Activated naive CD4-positive, alpha-beta T cell treated with anti-CD3 and anti-CD28 coated beads, Interleukin-2, amount 10 ng/mL, durations not matched to agents 7 days and 5 days (primary cell): Measurements from ENCODE around the gene SMARCC2.
"Not testable (repeated sequence)": the region's sequence is repeated elsewhere in the genome, so short reads cannot be mapped to it uniquely, and the experiment has no call there.

Experiments used
- CTCF ChIA-PET: fragments of 350-600 bp; sonication (Branson Sonifier 250); formaldehyde crosslinking; loops from one replicate; lab custom pipeline; 2021; ENCODE audit warnings: antibody characterized with exemption; lab: Charles Lee
- DNase-seq: peaks from one replicate; pipeline ENCODE4 v3.0.0-alpha.2; 2020
- H3K27ac Mint-ChIP-seq: one replicate; pipeline ENCODE4 v1.8.0; 2021; ENCODE audit warnings: mild to moderate bottlenecking, moderate library complexity, mixed read lengths
- H3K27me3 Mint-ChIP-seq: one replicate; pipeline ENCODE4 v1.8.0; 2021; ENCODE audit warnings: mild to moderate bottlenecking, mixed read lengths
- H3K36me3 Mint-ChIP-seq: one replicate; pipeline ENCODE4 v1.8.0; 2021; ENCODE audit warnings: mixed read lengths
- H3K4me1 Mint-ChIP-seq: one replicate; pipeline ENCODE4 v1.8.0; 2021; ENCODE audit warnings: mixed read lengths
- H3K4me3 Mint-ChIP-seq: one replicate; pipeline ENCODE4 v1.8.0; 2021; ENCODE audit warnings: mild to moderate bottlenecking, moderate library complexity, mixed read lengths
- H3K9me3 Mint-ChIP-seq: one replicate; pipeline ENCODE4 v1.8.0; 2021; ENCODE audit warnings: mixed read lengths

Gene SMARCC2

DNA sequence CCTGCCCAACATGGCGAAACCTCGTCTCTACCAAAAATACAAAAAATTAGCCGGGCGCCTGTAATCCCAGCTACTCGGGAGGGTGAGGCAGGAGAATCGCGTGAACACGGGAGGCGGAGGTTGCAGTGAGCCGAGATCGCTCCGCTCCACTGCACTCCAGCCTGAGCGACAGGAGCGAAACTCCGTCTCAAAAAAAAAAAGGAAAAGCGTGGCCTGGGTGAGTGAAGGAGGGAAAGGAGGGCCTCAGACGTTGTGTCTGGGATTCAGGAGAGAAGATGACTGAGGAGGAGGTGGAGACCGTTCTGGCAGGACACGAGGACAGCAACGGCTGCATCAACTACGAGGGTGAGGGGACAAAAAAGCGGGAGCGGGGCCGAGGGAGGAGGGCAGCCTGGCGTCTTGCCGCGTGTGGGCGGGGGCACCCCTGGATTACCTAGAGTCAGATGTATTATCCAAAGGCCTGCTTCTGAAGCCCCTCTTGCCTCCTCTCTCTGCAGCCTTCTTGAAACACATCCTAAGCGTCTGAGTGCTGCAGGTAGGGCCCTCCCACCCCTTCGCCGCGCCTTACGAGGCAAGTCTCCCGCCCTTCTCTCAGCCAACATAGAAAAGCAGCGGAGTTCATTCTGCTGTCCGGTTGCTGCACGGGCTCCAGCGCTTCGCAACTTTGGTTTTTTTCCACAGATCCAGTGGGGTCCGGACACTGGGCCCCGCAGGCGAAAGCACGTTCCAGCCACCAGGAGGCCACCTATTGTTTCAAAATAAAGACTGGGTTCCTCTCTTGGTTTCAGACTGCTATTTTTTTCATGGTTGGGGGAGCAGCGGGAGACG is 31.9 kb downstream of the SMARCC2 start:
- no peaks in the 10 kb centered on the region for H3K9me3 Mint-ChIP-seq
- no peaks in the 10 kb centered on the region for H3K27me3 Mint-ChIP-seq
- peaks cover 58% of the 10 kb centered on the region for H3K4me1 Mint-ChIP-seq
- peak; percentile 76 for DNase-seq
- H3K36me3 Mint-ChIP-seq: peaks cover 52% of the 10 kb centered on the region
- peak overlapping the region; percentile 95 for H3K4me3 Mint-ChIP-seq
- H3K27ac Mint-ChIP-seq: peak overlapping the region; percentile 94
- CTCF ChIA-PET: interaction anchor here (3.5 kb wide), 1 partner anchor 31 kb away, joined by 14 read pairs; the partner anchor contains the start of gene SMARCC2

DNA sequence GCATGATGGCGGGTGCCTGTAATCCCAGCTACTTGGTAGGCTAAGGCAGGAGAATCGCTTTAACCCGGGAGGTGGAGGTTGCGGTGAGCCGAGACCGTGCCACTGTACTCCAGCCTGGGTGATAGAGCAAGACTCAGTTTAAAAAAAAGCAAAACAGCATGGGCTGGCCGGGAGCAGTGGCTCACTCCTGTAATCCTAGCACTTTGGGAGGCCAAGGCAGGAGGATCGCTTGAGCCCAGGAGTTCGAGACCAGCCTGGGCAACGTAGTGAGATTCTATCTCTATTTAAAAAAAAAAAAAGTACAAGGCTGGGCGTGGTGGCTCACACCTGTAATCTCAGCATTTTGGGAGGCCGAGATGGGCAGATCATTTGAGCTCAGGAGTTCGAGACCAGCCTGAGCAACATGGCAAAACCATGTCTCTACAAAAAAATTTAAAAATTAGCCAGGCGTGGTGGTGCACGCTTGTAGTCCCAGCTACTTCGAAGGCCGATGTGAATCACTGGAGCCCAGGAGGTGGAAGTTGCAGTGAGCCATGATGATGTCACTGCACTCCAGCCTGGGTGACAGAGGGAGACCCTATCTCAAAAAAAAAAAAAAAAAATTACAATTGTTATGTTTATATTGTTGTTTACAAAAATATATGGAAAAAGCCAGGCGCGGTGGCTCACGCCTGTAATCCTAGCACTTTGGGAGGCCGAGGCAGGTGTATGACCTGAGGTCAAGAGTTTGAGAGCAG is 32.7 kb downstream of the SMARCC2 start:
- Mint-ChIP-seq H3K27ac (peak overlapping the region; percentile 94), H3K4me3 (peak overlapping the region; percentile 95), H3K4me1 (peaks cover 60% of the 10 kb centered on the region), H3K36me3 (peaks cover 46% of the 10 kb centered on the region)
- not testable (repeated sequence) for H3K27me3 Mint-ChIP-seq, DNase-seq, H3K9me3 Mint-ChIP-seq
- CTCF ChIA-PET: interaction anchor here (0.6 kb wide), 1 partner anchor 190 kb away, joined by 4 read pairs; no protein-coding TSS in a partner anchor

DNA sequence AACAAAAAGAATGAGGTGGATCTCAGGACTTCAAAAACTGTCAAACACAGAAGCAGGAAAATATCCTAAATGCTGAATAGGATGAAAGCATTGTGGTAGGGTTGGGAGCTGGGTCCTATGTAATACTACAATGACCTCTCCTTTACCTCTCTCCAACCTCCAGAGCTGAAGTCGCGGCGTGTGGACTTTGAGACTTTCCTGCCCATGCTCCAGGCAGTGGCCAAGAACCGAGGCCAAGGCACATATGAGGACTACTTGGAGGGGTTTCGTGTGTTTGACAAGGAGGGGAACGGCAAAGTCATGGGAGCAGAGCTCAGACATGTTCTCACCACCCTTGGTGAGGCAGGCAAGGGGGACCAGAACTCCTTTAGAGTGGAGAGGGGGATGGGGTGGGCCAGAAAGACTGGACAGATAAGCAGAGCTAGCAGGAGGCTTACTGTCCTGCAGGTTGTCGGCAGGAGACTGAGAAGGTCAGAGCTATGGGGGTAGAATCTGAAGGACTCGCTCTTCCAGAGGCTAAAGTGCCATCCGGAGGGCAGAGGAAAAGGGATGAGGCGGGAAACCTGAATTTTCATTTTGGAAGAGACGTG is 33.9 kb downstream of the SMARCC2 start:
- no peaks in the 10 kb centered on the region for H3K9me3 Mint-ChIP-seq
- peak overlapping the region; percentile 46 for H3K27ac Mint-ChIP-seq
- H3K4me3 Mint-ChIP-seq: peak overlapping the region; percentile 41
- peaks cover 61% of the 10 kb centered on the region for H3K4me1 Mint-ChIP-seq
- H3K27me3 Mint-ChIP-seq: no peaks in the 10 kb centered on the region
- CTCF ChIA-PET: interaction anchor here (1.7 to 1.9 kb wide), 2 partner anchors 29 to 36 kb away, joined by 6 to 8 read pairs; no protein-coding TSS in a partner anchor
- peaks cover 35% of the 10 kb centered on the region for H3K36me3 Mint-ChIP-seq
- DNase-seq: no peak

DNA sequence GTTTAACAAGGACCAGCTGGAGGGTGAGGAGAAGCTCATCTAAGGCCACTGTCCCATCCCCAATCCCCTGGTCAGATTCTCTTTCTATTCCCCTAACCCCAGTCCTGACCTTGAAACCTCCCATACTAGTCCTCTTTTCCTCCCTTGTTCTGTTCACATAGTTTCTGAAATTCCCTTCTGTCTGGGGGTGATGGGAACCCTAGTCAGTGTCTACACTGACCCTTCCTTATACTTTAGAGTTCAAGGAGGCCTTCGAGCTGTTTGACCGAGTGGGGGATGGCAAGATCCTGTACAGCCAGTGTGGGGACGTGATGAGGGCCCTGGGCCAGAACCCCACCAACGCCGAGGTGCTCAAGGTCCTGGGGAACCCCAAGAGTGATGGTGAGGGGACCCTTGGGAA is 34.5 kb downstream of the SMARCC2 start:
- Mint-ChIP-seq H3K36me3 (peaks cover 30% of the 10 kb centered on the region), H3K9me3 (no peaks in the 10 kb centered on the region), H3K4me3 (peak overlapping the region; percentile 40), H3K4me1 (peaks cover 59% of the 10 kb centered on the region), H3K27ac (no peak overlapping the region), H3K27me3 (no peaks in the 10 kb centered on the region)
- CTCF ChIA-PET: interaction anchor here (1.7 to 1.9 kb wide), 2 partner anchors 29 to 35 kb away, joined by 6 to 8 read pairs; no protein-coding TSS in a partner anchor
- no peak for DNase-seq

DNA sequence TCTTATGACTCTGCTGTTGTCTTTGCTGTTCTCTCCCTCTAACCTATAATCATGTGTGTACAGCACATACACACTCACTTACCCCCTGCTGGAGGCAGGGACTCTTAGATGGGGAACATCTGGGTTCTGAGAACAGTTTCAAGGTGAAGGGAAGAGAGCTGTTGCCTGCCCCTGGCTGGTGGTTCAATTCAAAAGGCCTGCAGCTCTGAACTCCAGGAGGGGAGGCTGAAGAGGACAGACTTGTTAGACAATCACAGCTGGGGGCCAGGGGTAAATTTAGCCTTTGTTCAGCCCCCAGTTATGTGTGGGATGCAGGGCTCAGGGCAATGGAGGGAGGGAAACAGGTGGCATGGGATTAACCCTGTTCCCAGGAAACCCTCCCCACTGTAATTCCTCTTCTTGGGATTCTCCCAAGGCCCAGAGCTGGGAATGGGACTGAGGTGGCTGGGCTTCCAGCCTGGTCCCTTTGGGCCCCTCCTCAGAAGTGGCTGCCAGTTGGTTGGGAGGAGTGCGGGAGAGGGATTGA is 35.0 kb downstream of the SMARCC2 start:
- no peak for DNase-seq
- Mint-ChIP-seq H3K36me3 (peaks cover 25% of the 10 kb centered on the region), H3K27me3 (no peaks in the 10 kb centered on the region), H3K4me3 (no peak overlapping the region), H3K9me3 (no peaks in the 10 kb centered on the region), H3K27ac (peak overlapping the region; percentile 24), H3K4me1 (peaks cover 58% of the 10 kb centered on the region)
- CTCF ChIA-PET: interaction anchor here (1.7 to 1.9 kb wide), 2 partner anchors 28 to 35 kb away, joined by 6 to 8 read pairs; no protein-coding TSS in a partner anchor

DNA sequence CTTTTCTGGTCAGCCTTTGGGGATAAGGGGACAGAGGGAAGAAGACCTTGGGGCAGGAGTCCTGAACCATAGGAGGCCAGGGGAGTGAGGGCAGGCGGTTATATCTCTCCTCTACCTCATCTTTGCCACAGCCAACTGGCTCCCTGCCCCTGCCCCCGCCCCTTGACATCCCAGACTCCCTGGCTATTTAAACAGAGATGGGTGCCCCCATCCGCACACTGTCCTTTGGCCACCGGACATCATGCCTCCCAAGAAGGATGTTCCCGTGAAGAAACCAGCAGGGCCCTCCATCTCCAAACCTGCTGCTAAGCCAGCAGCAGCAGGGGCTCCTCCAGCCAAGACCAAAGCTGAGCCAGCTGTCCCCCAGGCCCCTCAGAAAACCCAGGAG is 35.6 kb downstream of the SMARCC2 start:
- H3K27me3 Mint-ChIP-seq: no peaks in the 10 kb centered on the region
- CTCF ChIA-PET: interaction anchor here (1.9 kb wide), 1 partner anchor 34 kb away, joined by 8 read pairs; no protein-coding TSS in a partner anchor
- no peaks in the 10 kb centered on the region for H3K9me3 Mint-ChIP-seq
- no peak for DNase-seq
- H3K27ac Mint-ChIP-seq: no peak overlapping the region
- H3K36me3 Mint-ChIP-seq: peaks cover 18% of the 10 kb centered on the region
- peak overlapping the region; percentile 83 for H3K4me3 Mint-ChIP-seq
- H3K4me1 Mint-ChIP-seq: peaks cover 58% of the 10 kb centered on the region

DNA sequence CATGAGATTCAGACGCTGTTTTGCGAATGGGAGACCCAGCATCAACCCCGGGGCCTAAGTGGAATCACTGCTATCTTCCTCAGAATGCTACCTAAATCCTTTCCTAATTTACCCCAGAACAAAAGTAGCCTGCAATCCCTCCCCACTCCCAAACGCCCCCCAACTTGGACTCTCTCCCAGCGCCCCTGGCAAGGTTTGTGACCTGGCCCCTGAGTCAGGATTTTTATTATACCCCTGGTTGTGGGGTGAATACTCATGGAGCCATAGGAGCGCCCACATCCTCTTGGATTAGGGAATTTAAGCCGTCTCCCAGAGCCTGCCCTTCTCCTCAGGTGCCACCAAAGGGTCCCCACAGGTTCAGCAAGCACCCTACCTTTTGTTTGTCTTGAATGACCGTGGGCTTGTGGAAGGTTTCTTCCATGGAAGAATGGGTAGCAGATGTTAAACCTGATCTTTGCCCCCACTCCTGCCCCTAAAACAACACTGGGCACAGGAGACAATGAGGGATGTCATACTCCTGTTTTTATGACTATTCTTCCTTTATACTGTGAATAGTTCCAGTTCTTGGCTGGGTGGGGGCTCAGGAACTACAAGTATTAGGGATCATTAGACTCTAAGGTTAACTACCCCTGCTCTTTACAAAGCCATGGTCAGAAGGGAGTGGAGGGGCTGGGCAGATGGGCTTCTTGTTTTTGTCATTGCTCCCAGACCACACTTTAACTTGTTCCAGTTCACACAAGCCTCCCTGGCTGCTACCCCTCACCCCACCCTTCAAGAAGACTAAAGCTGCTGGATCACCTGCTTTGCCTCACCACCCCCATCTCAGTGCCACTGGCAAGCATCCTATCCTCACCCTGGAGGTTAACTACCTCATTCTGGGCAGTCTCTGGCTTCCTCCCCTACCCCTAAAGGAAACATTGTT is 36.3 kb downstream of the SMARCC2 start:
- no peak for DNase-seq
- H3K4me3 Mint-ChIP-seq: peak overlapping the region; percentile 83
- H3K27ac Mint-ChIP-seq: peak overlapping the region; percentile 99
- CTCF ChIA-PET: interaction anchor here (1.9 kb wide), 1 partner anchor 33 kb away, joined by 8 read pairs; no protein-coding TSS in a partner anchor
- peaks cover 58% of the 10 kb centered on the region for H3K4me1 Mint-ChIP-seq
- H3K9me3 Mint-ChIP-seq: no peaks in the 10 kb centered on the region
- H3K36me3 Mint-ChIP-seq: peaks cover 14% of the 10 kb centered on the region
- H3K27me3 Mint-ChIP-seq: no peaks in the 10 kb centered on the region

DNA sequence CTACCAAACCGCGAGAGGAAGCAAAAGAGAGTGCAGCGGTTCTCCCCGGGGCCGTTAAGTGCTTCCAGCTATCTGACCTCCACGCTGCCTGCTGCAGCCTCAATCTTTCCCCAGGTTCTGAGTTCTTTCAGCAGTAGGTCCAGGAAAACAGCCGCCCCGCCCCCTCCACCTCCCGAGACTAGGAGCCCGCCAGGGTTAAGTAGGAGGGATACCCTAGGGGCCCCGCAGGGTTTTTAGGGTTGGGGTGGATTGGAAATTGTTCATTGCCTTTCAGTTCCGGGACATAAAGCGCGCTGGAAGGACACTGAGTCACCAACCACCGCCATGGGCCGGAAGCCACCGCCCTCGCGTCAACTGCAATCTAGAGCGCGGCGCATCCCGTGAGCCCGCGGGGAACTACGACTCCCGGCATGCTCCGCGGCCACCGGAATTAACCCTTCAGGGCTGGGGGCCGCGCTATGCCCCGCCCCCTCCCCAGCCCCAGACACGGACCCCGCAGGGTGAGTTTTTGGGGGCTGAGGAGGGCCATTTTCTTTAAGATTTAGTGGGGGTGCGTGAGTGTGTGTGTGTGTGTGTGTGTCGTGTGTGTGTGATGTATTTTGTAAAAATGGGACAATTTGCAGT is 37.0 kb downstream of the SMARCC2 start, which contains the start of gene MYL6B:
Gene MYL6B, plus strand, starts transcription at position 456 of the 624 bp plus-strand sequence. CDS start 1,332 bp downstream, outside the sequence.
- H3K4me3 Mint-ChIP-seq: peak within 1 kb of the TSS; percentile 83
- peaks cover 53% of the 10 kb centered on the region for H3K4me1 Mint-ChIP-seq

DNA sequence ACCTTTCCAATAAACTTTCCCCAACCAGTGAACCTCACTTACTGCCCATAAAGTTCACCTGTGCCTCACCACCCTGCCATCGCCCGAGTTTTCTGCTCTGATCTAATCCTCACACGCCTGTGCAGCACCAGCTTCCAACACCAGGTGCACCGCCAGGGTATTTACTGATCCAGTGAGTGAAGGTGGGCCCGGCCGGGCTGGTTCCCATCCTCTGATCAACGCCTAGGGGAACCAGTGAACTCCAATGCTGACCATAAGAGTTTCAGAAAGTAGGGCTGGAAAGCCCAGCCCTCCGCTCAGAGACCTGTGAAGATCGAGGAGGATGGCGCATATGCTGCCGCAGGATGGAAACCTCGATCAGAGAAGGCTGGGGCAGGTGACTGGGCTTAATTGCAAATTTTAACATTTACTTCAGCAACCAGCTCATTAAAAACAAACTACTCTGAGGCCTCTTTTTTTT is 37.6 kb downstream of the SMARCC2 start:
- H3K4me3 Mint-ChIP-seq: peak overlapping the region; percentile 83
- CTCF ChIA-PET: interaction anchor here (0.9 to 1.9 kb wide), 6 partner anchors 9 to 70 kb away, joined by 3 to 8 read pairs (median 6); partner anchors contain the start of genes ESYT1 and RNF41
- peaks cover 9% of the 10 kb centered on the region for H3K36me3 Mint-ChIP-seq
- H3K9me3 Mint-ChIP-seq: no peaks in the 10 kb centered on the region
- H3K4me1 Mint-ChIP-seq: peaks cover 51% of the 10 kb centered on the region
- no peaks in the 10 kb centered on the region for H3K27me3 Mint-ChIP-seq
- peak; percentile 82 for DNase-seq
- peak overlapping the region; percentile 99 for H3K27ac Mint-ChIP-seq

More for the DNA sequence above, 37.0 kb downstream of the SMARCC2 start, which contains the start of gene MYL6B:
- CTCF ChIA-PET: interaction anchor here (0.9 to 1.9 kb wide), 6 partner anchors 10 to 69 kb away, joined by 3 to 8 read pairs (median 6); partner anchors contain the start of genes ESYT1 and RNF41
- Mint-ChIP-seq H3K36me3 (peaks cover 9% of the 10 kb centered on the region), H3K9me3 (no peaks in the 10 kb centered on the region), H3K27me3 (no peaks in the 10 kb centered on the region), H3K27ac (peak within 1 kb of the TSS; percentile 99)
- DNase-seq: peak; percentile 96

DNA sequence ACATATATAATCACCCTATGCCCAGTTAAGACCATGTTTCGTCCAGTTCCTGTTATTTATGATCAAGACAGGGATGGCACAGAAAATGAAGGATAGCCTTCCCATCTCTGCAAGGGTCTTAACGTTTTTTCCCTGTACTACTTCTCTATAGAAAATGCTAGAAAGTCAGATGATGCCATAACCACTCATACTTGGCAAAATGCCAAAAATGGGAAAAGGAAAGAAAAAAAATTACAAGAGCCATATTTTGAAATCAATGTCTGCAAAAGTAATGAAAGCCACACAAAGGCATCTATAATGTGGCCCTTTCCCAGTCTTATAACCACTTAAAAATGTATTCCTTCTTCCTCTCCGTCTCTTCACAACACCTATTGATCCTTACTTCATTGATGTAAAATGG is 38.7 kb downstream of the SMARCC2 start:
- Mint-ChIP-seq H3K4me3 (peak overlapping the region; percentile 83), H3K9me3 (no peaks in the 10 kb centered on the region), H3K36me3 (peaks cover 8% of the 10 kb centered on the region), H3K27ac (peak overlapping the region; percentile 99), H3K27me3 (no peaks in the 10 kb centered on the region), H3K4me1 (peaks cover 46% of the 10 kb centered on the region)
- CTCF ChIA-PET: interaction anchor here (1.2 to 1.9 kb wide), 2 partner anchors 22 to 38 kb away, joined by 4 to 8 read pairs; partner anchors contain the start of genes ESYT1 and SMARCC2
- no peak for DNase-seq

DNA sequence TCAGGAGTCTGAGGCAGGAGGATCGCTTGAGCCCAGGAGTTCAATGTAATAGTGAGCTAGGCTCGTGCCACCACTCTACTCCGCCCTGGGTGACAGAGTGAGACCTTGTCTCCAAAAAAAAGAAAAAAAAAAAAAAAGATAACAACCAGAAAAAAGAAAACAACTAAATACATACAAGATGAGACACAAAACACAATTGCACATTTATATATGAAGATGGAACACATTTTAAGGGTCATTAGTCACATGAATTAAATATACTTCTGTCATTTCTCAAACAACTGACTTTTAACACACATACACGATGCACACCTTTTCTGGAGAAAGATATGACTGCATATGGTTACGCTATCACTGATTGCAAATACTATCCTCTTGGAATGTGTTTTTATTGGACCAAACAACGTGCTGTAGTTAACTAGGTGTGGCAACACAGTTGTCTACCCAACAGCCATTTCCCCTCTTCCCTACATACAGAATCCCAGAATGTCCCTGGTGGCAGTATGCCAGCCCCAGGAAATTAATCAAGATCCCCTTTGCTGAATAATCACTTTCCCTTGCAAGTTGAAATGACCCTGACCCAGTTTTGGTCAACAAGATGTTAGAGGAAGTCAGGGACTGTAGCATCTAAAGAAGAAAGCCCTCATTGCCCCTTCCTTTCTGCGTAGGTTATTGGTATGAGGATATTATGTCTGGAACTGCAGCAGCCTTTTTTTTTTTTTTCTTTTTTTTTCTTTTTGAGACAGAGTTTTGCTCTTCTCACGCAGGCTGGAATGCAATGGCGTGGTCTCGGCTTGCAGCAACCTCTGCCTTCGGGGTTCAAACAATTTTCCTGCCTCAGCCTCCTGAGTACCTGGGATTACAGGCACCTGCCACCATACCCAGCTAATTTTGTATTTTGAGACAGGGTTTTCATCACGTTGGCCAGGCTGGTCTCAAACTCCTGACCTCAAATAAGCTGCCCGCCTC is 42.5 kb downstream of the SMARCC2 start:
- Mint-ChIP-seq H3K4me1 (peaks cover 43% of the 10 kb centered on the region), H3K27me3 (no peaks in the 10 kb centered on the region), H3K9me3 (no peaks in the 10 kb centered on the region), H3K36me3 (peaks cover 38% of the 10 kb centered on the region), H3K27ac (no peak overlapping the region), H3K4me3 (no peak overlapping the region)
- no peak for DNase-seq
- CTCF ChIA-PET: interaction anchor here (0.7 kb wide), 1 partner anchor 10 kb away, joined by 3 read pairs; no protein-coding TSS in a partner anchor
